Skeletal muscle satellite cell (primary cell): ENCODE data around the gene PKN1.
"Not testable (repeated sequence)": the region's sequence is repeated elsewhere in the genome, so short reads cannot be mapped to it uniquely, and the experiment has no call there.

Experiments used
- H3K27me3 ChIP-seq: 2 replicates; pipeline ENCODE4 v1.7.0; 2013; ENCODE audit warnings: low read length; ENCODE audit not compliant: control insufficient read depth, insufficient read depth
- H3K36me3 ChIP-seq: 2 replicates; pipeline ENCODE4 v1.7.0; 2013; ENCODE audit warnings: mild to moderate bottlenecking, control low read depth, low read length; ENCODE audit not compliant: insufficient read depth
- H3K4me1 ChIP-seq: 2 replicates; pipeline ENCODE4 v1.7.0; 2013; ENCODE audit warnings: low read length; ENCODE audit not compliant: control insufficient read depth, insufficient read depth
- H3K4me2 ChIP-seq: 2 replicates; pipeline ENCODE4 v1.7.0; 2013; ENCODE audit warnings: mild to moderate bottlenecking, low read length
- H3K4me3 ChIP-seq: 2 replicates; pipeline ENCODE4 v1.7.0; 2013; ENCODE audit warnings: low read length
- H3K9ac ChIP-seq: 2 replicates; pipeline ENCODE4 v1.7.0; 2013; ENCODE audit warnings: mild to moderate bottlenecking, low read depth, low read length, moderate library complexity
- H3K9me3 ChIP-seq: replicated peaks from 2 replicates; pipeline ENCODE4 v1.7.0; 2013; ENCODE audit warnings: mild to moderate bottlenecking, control low read depth, low read length

Gene PKN1

DNA sequence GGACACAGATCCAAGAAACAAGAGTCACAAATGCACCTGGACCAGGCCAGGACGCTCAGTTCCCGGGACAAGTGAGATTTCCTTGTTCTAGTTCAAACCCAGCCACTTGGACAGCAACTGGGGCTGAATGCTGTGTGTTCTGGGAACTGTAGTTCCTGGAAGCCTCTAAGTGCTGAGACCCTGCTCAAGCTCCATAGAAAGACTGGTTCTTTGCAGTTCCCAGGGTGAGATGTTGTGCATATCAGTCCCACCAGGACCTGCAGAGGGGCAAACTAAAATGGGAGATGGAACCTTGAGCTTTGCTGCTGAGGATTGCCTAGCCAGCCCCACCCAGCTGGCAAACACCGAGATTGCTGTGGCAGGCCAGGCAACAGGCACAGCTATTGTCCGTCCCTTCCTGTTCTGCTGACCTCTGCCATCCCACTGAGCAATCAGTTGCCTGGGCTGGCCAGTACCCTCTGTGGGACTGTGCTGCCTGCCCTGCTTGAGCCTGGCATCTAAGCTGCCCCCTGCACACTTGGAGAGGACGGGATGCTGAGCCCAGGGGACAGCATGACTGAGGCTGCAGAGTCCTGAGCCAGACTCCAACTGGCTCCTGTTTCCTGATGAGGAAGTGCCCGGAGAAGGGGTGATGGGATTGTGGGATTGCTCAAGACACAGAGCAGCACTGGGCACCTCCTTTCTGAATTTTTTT lies 64.3 kb downstream of the PKN1 start:
- Histone ChIP-seq H3K9ac (no peak overlapping the region), H3K27me3 (no peaks in the 10 kb centered on the region), H3K4me3 (peak overlapping the region; percentile 66), H3K36me3 (peaks cover 3% of the 10 kb centered on the region), H3K4me1 (peaks cover 24% of the 10 kb centered on the region), H3K4me2 (peak overlapping the region; percentile 81), H3K9me3 (no peaks in the 10 kb centered on the region)

DNA sequence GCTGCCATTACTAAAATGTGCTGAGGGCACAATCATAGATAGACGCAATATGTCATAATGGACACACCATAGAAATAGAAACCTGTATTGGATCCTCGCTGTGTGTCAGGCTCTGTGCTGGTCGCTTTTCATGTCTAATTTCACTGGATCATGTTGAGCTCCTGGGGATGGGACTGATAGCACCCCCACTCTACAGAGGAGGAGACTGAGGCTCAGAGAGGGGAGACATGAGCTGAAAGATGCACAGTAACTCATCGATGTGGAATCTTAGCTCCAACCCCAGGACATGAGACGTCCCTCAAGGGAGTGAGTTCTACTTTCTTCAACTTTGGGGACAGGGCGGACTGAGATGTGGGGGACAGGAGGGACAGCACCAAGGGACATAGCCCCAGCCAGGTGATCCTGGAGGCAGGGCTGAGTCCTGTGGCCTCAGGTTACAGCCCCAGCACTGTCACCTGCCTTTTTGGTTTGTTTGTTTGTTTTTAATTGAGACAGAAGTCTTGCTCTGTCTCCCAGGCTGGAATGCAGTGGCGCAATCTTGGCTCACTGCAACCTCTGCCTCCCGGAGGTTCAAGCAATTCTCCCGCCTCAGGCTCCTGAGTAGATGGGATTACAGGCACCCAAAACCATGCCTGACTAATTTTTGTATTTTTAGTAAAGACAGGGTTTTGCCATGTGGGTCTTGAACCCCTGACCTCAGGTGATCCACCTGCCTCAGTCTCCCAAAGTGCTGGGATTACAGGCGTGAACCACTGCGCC lies 69.4 kb downstream of the PKN1 start:
- H3K4me1 ChIP-seq = peaks cover 32% of the 10 kb centered on the region
- no peak overlapping the region for H3K4me3 ChIP-seq
- H3K36me3 ChIP-seq = no peaks in the 10 kb centered on the region
- H3K4me2 ChIP-seq = no peak overlapping the region
- H3K27me3 ChIP-seq = no peaks in the 10 kb centered on the region
- H3K9me3 ChIP-seq = no peaks in the 10 kb centered on the region
- no peak overlapping the region for H3K9ac ChIP-seq

DNA sequence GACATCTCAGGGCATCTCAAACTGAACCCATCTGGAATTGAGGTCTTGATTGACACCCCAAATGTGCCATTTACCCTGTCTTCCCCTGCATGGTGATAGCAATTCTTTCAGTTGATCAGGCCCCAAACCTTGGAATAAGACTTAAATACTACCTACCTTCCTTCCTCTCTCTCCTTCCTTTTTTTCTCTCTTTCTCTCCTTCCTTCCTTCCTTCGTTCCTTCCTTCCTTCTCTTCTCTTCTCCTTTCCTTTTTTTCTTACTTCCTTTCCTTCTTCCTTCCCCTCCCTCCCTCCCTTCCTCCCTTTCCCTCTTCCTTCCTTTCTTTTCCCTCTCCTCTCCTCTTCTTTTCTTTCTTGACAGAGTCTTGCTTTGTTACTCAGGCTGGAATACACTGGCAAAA lies 70.2 kb downstream of the PKN1 start:
- Histone ChIP-seq H3K9me3 (no peaks in the 10 kb centered on the region), H3K36me3 (no peaks in the 10 kb centered on the region), H3K9ac (no peak overlapping the region), H3K4me2 (no peak overlapping the region), H3K27me3 (no peaks in the 10 kb centered on the region), H3K4me1 (peaks cover 36% of the 10 kb centered on the region), H3K4me3 (no peak overlapping the region)

DNA sequence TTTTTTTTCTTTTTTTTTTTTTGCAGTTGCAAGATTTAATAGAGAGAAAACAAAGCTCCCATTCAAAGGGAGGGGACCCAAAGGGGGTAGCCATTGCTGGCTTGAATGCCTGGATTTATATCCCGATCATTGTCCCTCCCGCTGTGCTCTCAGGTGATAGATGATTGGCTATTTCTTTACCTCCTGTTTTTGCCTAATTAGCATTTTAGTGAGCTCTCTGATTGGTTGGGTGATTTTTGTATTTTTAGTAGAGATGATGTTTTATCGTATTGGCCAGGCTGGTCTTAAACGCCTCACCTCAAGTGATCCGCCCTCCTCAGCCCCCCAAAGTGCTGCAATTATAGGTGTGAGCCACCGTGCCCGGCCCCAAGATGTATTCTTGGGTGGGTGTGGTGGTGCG lies 71.5 kb downstream of the PKN1 start:
- H3K27me3 ChIP-seq = not testable (repeated sequence)
- H3K4me1 ChIP-seq = peaks cover 36% of the 10 kb centered on the region

GRCh38 chr19:14505488-14506239 lies 72.6 kb downstream of the PKN1 start:
- H3K9ac ChIP-seq = peak overlapping the region; percentile 82
- H3K27me3 ChIP-seq = no peaks in the 10 kb centered on the region
- H3K4me2 ChIP-seq = peak overlapping the region; percentile 59
- no peaks in the 10 kb centered on the region for H3K9me3 ChIP-seq
- no peaks in the 10 kb centered on the region for H3K36me3 ChIP-seq
- peaks cover 47% of the 10 kb centered on the region for H3K4me1 ChIP-seq
- peak overlapping the region; percentile 4 for H3K4me3 ChIP-seq

More for the DNA sequence above, 71.5 kb downstream of the PKN1 start:
- H3K36me3 ChIP-seq, H3K4me2 ChIP-seq, H3K9me3 ChIP-seq, H3K4me3 ChIP-seq, H3K9ac ChIP-seq: not testable (repeated sequence)

DNA sequence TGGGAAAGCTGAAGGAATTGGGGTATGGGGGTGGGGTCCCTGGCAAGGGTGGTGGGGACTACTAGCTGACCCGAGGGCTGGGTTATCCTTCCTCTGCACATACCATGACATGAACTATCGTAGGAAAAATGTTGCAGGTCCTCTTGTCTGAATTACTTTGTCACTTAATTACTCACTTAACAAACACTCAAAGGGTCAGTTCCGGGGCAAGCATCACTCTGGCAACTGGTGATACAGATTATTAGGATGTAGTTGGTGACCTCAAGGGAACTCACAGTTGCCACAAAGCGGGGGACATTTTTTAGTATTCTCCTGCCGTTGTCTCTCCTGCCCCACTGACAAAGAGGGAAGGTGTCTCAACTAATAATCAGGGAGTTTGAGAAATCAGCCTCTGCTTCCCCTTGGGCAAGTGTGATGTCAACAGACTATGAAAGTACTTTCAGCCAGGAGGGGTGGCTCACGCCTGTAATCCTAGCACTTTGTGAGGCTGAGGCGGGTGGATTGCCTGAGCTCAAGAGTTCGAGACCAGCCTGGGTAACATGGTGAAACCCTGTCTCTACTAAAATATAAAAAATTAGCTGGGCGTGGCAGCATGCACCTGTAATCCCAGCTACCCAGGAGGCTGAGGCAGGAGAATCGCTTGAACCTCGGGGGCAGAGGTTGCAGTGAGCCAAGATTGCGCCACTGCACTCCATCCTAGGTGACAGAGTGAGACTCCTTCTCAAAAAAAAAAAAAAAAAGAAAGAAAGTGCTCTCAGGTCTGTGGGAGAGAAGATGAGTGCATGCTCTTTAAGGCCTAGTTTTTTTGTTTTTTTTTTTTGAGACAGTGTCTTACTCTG lies 74.8 kb downstream of the PKN1 start:
- Histone ChIP-seq H3K4me3 (no peak overlapping the region), H3K36me3 (no peaks in the 10 kb centered on the region), H3K9me3 (no peaks in the 10 kb centered on the region), H3K9ac (peak overlapping the region; percentile 51), H3K27me3 (no peaks in the 10 kb centered on the region), H3K4me2 (no peak overlapping the region), H3K4me1 (peaks cover 48% of the 10 kb centered on the region)

GRCh38 chr19:14510311-14511228 lies 77.5 kb downstream of the PKN1 start:
- H3K4me1 ChIP-seq = peaks cover 47% of the 10 kb centered on the region
- peak overlapping the region; percentile 64 for H3K4me3 ChIP-seq
- peak overlapping the region; percentile 66 for H3K9ac ChIP-seq

GRCh38 chr19:14511229-14511593 lies 78.1 kb downstream of the PKN1 start:
- H3K9me3 ChIP-seq = no peaks in the 10 kb centered on the region
- peaks cover 47% of the 10 kb centered on the region for H3K4me1 ChIP-seq
- H3K27me3 ChIP-seq = no peaks in the 10 kb centered on the region
- no peak overlapping the region for H3K9ac ChIP-seq
- peak overlapping the region; percentile 80 for H3K4me2 ChIP-seq
- peak overlapping the region; percentile 41 for H3K4me3 ChIP-seq
- peaks cover 26% of the 10 kb centered on the region for H3K36me3 ChIP-seq

More at GRCh38 chr19:14510311-14511228, 77.5 kb downstream of the PKN1 start:
- Histone ChIP-seq H3K36me3 (peaks cover 20% of the 10 kb centered on the region), H3K27me3 (no peaks in the 10 kb centered on the region), H3K4me2 (peak overlapping the region; percentile 80), H3K9me3 (no peaks in the 10 kb centered on the region)

- peaks cover 41% of the 10 kb centered on the region for H3K4me1 ChIP-seq
Measured at GRCh38 chr19:14512406-14512961, 79.4 kb downstream of the PKN1 start.

DNA sequence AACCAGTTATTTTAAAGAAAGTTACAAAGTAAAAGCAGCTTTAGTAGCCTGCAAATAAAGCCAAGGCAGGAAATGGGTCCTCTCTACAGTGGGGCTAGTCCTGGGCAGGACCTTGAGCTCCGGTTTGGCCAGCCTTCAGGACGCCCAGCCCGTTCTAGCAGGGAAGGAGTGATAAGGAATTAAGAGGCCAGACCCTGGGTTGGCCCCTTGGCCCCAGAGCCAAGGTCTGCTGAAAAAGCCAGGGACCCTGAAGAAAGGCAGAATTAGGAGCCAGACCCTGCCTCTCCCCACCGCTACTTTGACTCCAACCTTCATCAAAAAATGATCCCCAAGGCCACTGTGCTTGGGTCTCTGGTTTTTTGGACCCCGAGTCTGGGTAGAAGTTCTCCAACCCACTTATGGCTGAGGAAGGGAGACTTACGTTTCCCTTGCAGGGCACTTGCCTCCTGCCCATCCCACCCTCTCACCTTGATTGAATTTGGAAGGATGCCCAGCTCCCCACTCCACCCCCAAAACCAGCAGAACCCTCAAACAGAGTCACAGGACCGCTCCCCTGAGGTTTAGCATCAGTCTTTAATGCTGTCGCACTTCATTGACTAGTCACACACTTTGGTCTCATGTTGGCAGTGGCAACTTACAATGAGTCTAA lies 81.2 kb downstream of the PKN1 start:
- Histone ChIP-seq H3K9ac (no peak overlapping the region), H3K27me3 (no peaks in the 10 kb centered on the region), H3K4me1 (peaks cover 39% of the 10 kb centered on the region), H3K4me3 (no peak overlapping the region), H3K9me3 (no peaks in the 10 kb centered on the region), H3K36me3 (peaks cover 35% of the 10 kb centered on the region), H3K4me2 (no peak overlapping the region)

More at GRCh38 chr19:14512406-14512961, 79.4 kb downstream of the PKN1 start:
- H3K9ac ChIP-seq = no peak overlapping the region
- no peaks in the 10 kb centered on the region for H3K9me3 ChIP-seq
- H3K4me3 ChIP-seq = no peak overlapping the region
- H3K27me3 ChIP-seq = no peaks in the 10 kb centered on the region
- peaks cover 35% of the 10 kb centered on the region for H3K36me3 ChIP-seq
- H3K4me2 ChIP-seq = no peak overlapping the region
